CD4-positive, alpha-beta T cell treated with Interleukin-1 beta for 1 hour (primary cell): ENCODE measurements around the gene FAM13A.
"Not testable (repeated sequence)": the region's sequence is repeated elsewhere in the genome, so short reads cannot be mapped to it uniquely, and the experiment has no call there.

Source experiments
- DNase-seq, 2 donors: peaks; one replicate each; pipeline ENCODE4 v3.0.0-alpha.2; 2020 to 2022

FAM13A gene

DNA sequence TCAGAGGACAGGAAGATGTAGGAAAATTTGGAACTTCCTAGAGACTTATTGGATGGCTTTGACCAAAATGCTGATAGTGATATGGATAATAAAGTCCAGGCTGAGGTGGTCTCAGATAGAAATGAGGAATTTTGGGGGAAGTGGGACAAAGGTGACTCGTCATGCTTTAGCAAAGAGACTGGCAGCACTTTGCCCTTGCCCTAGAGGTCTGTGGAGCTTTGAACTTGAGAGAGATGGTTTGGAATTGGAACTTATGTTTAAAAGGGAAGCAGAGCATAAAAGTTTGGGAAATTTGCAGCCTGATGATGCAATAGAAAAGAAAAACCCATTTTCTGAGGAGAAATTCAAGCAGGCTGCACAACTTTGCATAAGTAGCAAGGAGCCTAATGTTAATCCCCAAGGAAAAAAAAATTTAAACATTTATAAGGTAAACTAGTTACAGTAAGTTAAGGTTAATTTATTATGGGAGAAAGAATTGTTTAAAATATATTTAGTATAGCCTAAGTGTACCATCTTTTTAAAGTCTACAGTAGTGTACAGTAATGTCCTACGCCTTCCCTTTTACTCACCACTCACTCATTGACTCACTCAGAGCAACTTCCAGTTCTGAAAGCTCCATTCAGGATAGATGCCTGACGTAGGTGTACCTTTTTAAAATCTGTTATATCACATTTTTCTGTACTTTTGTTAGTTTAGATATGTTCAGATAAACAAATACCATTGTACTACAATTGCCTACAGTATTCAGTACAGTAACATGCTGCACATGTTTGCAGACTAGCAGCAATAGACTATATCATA, 101.2 kb downstream of the FAM13A start:
- DNase-seq, result no peak

DNA sequence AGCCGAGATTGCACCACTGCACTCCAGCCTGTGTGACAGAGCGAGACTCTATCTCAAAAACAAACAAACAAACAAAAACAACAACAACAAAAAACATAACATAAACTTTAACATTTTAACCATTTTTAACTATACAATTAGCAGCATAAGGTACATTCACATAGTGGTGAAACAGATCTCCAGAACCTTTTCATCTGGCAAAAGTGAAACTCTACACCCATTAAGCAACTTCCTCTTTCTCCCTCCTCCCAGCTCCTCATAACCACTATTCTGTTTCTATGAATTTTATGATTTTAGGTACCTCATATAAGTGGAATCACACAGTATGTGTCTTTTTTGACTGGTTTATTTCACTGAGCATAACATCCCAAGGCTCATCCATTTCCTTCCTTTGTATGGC, 103.6 kb downstream of the FAM13A start:
- DNase-seq, result no peak

DNA sequence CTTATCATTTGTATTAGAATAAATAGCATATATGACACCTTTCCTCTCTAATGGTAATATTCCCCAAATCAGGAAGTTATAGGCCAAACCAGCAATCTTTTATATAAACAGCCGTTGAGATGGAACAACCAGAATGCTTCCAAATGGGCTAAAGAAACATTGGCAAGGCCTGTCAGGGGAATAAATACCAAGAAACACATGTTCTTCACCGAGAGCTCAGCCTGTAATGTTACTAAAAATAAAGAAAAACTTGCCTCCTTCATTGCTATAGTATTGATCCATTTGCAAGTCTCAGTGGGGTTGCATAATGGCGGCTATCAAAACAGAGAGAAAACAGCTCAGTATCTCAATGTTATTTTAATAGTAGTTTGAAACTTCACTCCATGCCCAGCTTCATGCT, 104.9 kb downstream of the FAM13A start:
- DNase-seq, result no peak

DNA sequence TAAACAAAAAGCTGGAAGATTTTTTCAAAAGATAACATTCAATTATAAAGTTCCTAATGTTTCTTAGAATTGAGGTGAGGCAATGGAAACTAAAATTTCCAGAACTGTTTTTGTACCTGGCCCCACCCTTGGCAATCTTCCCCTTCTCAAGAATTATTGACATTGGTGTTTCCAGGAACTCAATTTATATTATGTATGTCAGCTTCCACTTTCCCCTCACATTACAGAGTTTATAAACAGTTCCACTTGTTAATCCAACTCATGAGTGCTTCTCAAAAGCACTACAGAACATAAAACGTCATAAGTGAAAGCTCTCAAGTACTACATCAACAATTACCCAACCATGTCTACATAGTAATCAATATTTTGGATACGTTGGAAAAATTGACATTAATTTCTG, 107.4 kb downstream of the FAM13A start:
- no peak for DNase-seq

DNA sequence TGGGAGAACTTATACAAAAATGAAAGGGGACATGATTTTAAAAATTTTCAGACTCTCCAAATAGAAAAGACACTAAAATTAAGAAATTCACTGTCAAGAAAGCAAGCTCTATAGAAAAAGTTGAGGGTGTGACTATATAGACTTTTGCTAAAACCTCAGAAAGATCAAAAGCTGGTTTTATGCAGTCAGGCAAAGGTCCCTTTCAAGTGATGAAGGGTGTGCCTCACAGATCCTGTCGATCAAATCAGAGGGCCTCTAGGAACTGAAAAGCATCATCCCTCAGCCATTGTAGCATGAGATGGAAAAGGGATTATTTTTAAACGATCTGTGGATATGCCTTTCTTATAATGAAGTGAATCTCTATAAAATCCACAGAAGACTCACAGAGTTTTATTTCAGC, 116.5 kb downstream of the FAM13A start:
- peak in 1 of 2 donors; percentile 33 for DNase-seq

DNA sequence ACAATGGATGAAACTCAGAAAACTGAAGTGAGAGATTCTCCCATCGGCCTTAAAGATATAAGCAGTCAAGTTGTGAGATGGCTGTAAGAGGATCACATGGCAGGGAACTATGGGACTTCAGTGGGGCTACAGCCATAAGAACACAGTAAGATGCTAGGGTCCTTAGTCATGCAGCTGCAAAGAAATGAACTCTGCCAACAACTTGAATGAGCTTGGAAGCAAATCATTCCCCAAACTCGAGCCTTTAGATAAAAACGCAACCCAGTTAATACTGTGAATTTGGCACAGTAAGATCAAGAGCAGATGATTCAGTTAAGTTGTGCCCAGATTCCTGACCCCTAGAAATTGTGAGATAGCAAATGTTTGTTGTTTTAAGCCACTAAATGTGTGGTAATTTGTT, 117.3 kb downstream of the FAM13A start:
- no peak for DNase-seq

DNA sequence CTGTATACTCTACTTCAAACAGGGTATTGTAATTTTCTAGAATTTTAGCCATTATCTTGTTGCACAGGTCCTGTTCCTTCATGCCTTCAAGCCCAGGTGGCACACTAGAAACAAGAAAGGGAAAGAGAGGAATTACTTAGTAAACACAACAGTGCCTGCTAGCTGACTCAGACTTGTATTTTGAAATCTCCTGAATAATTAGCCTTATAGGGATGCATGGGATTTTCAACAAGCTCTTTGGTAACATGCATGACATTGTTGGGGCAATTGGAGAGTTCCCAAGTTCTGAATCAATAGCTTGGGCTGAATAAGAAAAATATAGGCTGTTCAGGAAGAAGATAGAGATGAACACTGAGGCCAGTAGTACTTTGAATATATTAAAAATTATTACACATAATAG, 118.8 kb downstream of the FAM13A start:
- DNase-seq, result no peak

DNA sequence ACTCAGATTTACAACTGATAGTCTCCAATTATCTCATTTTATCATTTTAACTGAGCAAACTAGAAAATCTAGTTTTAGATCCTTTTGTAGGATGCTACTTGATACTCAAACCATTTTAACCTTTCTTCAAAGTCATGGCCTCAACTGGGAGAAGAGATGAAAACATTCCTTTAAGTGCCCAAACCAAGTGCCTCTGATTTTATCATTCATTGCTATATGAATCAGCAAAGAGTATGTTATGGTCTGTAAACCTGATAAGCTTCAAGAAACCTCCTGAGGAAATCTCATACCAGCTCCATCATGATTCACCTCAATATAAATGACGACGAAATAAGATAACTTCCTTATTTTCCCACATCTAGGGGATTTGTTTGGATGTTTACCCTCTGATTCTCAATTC, 119.9 kb downstream of the FAM13A start:
- no peak for DNase-seq

DNA sequence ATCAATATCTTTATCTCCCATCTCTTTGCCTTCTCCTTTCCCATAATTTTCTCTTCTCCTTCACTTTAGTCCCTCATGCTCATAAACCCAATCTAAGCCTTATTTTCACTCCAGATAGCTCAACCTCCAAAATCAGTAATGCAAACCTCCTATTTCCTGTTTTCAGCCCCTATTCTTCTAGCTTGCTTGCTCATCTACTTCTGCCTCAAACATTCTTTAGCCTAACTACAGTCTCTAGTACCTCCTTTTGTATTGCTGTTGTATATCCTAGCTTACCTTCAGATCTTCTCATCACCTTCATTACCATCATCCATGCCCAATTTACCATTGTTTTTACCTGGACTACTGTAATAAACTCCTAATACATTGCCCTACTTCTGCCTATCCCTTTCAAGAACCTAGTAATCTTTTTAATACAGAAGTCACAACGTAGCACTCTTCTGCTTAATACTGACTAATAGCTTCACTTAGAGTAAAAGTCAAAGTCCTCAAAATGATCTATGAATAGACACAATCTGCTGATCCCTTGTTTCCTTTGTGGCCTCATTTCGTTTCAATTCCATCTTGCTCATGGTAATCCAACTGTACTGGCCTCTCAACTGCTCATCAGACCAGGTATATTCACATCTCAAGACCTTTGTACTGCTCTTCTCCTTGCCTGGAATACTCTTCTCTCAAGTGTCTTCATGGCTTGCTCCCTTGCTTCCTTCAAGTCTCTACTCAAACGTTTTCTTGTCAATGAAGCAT, 123.4 kb downstream of the FAM13A start:
- no peak for DNase-seq

DNA sequence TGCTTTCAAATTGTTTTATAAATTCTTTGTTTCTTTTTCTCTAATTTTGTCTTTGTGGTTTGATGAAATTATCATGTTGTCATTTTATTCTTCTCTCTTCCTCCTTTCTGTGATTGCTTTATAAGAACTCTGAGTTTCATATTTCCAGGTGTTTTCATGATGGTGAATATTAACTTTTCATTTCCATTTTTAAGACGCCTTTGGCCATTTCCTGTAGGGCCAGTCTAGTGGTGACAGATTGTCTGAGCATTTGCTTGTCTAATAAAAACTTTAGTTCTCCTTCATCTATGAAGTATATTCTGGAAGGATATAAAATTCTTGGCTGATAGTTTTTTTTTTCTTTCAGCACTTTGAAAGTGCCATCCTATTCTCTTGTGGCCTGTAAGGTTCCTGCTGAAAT, 128.1 kb downstream of the FAM13A start:
- no peak for DNase-seq

DNA sequence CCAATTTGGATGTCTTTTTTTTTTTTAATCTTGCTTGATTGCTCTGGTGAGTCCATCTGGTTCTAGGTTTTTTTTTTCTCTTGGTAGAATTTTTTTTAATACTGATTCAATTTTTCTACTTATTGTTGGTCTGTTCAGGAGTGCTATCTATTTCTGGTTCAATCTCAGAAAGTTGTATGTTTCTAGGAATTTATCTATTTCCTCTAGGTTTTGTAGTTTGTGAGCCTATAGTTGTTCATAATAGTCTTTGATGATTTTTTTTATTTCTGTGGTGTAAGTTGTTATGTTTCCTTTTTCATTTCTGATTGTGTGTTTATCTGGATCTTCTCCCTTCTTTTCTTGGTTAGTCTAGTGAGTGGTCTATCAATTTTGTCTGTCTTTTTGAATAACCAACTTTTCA, 129.6 kb downstream of the FAM13A start:
- no peak for DNase-seq

DNA sequence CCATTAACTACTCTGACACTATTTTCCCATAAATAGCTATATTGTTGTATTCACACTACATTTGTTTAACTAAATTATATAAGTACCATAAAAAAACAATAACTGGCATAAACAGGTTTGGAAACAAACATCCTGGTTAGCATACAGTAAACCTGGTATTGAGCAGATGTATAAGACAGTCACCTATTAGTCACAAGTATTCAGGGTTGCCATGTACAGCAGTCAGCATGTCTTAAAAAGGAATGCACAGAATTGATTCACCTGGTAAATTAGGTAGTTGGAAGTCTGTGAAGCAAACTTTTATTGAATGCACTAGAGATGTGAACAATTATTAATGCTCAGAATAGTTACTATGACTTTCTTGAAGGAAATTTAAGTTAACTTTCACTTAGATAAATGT, 137.9 kb downstream of the FAM13A start:
- DNase-seq, result no peak

DNA sequence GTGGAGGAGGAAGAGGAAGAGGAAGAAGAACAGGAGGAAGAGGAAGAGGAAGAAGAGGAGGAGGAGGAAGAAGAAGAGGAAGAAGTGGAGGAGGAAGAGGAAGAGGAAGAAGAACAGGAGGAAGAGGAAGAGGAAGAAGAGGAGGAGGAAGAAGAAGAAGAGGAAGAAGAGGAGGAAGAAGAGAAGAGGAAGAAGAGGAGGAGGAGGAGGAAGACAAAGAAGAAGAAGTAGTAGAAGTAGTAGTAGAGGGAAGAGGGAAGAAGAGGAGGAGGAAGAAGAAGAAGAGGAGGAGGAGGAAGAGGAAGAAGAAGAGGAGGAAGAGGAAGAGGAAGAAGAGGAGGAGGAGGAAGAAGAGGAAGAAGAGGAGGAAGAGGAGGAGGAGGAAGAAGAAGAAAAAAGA, 143.8 kb downstream of the FAM13A start:
- not testable (repeated sequence) for DNase-seq

DNA sequence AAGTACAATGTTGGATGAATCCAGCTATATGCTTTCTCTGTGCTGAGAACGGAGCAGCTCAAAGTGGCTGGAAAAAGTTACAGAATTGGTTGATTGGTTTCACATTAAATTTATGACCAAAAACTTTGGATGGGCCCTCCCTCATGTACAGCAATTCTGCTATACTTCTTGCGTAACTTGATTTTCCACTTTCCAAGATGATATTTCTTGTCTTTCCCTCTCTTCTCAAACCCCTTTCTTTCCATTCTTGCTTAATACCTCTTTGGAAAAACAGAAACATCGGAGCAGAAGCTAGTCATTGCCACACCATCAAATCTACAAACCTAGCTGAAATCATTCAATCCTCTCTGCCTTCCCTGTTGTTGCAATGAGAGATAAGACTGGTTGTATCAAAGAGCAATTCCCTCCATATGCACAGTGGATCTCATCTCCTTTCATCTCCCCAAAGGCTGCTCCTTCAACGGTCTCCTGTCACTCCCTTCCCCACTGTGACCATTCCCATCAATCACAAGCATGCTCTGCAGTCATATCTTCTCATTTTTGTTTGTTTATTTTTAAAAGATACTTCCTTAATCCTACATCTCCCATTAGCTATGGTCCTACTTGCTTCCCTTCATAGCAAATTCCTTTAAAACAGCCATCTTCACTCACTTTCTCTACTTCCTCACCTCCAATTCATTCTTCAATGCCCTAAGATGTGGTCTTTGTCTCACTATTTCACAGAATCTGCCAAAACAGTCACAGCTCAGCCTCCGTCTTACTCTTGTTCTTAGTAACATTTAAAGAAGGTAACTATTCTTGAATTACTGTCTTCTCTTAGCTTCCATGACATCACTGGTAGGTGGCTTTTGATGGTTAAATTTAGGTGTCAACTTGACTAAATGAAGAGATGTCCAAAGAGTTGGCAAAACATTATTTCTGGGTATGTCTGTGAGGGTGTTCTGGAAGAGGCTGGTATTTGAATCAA, 145.5 kb downstream of the FAM13A start:
- no peak for DNase-seq

DNA sequence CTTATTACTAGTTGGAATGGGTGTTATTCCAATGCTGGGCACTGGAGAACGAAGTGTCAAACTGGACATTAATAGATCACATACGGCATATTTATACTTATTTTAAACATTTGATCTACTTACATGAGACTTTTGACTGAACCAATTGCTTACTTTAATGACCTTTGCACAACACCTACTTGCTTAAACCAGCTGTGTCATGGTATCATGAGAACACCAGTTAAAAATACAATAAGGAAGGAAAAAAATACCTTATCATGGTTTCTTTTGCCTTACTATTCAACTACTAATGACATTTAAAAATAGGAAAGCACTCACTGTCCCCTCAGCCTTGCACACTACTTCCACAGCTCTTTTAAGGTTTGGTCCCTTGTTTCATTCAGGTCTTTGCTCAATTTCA, 146.9 kb downstream of the FAM13A start:
- DNase-seq, result no peak

DNA sequence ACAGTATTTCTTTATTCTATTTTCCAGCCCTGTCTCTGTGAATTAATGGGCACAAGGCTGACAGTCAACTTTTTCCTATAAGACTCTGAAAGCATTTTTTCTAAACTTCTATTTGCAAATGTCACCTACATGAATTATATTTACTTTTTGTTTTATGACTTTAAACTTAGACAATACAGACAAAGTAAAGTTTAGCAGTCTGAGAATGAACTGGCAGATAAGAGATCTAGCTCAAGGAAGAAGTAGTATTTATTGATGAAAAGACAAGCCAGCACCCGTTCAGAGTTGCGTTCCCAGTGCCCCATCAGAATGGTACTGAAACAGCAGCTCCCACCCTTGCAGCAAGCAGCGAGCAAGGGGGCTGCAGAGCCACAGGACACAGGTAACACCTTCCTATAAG, 148.5 kb downstream of the FAM13A start:
- no peak for DNase-seq

DNA sequence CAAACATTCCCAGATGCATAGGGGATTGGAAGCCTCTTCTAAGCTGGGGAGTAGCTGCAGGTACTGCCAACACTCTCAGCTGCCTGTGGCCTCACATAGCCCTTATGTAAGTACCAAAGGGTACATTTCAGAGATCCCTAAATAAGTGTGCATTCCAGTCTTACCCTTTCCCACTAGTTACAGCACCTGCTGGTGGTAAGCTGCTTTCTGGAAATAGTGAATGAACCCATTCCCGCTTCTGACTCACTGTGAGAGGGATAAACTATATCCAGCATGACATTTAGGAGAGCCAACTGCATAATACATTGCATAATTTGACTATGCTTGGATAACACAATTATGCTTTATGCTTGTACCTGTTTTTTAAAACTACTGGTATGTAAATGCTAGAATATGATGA, 149.0 kb downstream of the FAM13A start:
- DNase-seq, result no peak

DNA sequence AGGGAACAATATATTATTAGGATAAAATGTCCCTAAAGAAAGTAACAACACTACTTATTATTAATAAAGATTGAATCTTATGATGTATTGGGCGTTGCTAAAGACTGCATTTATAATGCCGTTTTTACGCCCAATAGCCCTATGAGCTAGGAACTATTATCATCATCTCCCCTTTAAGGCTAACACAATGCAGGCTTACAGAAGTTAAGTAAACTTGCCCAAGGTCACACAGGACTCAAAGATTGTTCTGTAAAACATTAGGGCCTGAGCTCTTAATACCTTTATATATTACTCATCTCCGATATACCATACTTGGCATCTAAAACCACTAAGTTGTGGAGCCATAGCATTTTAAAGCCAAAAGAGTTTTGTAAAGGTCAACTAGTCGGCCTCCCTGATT, 149.5 kb downstream of the FAM13A start:
- DNase-seq, result no peak

DNA sequence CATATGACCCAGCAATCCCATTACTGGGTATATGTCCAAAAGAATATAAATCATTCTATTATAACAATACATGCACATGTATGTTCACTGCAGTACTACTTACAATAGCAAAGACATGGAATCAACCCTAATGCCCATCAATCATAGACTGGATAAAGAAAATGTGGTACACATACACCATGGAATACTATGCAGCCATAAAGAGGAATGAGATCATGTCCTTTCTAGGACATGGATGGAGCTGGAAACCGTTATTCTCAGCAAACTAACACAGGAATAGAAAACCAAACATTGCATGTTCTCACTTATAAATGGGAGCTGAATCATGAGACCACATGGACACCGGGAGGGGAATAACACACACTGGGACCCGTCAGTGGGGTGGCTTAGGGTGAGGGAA, 152.7 kb downstream of the FAM13A start:
- not testable (repeated sequence) for DNase-seq

DNA sequence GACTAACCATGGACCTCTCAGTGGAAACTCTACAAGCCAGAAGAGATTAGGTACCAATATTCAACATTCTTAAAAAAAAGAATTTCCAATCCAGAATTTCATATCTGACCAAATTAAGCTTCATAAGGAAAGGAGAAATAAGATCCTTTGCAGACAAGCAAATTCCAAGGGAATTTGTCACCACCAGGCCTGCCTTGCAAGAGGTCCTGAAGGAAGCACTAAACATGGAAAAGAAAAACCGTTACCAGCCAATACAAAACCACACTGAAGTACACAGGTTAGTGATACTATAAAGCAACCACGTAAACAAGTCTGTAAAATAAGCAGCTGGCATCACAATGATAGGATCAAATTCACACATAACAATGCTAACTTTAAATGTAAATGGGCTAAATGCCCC, 156.6 kb downstream of the FAM13A start:
- no peak for DNase-seq

DNA sequence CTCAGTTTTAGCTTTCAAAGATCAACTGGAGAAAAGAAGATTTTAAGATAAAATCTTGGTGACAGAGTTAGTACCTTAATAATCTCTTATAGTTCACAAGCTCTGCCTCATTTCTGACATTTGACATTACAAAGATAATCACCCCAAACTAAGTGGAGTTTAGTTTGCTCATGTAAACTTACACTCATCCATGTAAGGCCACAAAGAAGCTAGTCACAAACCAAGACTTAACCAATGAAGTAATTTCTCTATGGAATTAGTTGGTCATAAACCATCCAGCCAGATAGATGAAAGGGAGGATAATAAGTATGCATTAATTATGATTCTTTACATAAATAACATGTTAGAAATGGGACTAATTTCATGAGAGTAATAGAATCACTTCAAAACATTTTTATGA, 159.2 kb downstream of the FAM13A start:
- no peak for DNase-seq

DNA sequence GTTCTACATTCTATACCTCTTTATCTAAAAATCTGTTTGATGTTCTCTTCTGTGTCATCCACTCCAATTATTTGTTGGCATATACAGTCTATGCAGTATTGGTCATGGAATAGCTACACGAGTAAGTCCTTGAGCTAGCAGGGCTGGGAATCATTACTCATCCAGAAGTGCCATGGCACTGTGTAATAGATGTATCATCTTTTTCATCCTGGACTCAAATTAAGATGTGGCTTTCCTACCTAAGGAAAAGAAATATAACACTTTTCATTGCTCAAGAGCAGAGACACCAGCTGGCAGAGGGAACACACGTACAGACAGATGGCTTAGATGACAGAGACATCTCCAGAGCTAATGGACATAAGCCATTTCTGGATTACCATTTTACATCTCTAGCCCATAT, 159.8 kb downstream of the FAM13A start:
- no peak for DNase-seq

DNA sequence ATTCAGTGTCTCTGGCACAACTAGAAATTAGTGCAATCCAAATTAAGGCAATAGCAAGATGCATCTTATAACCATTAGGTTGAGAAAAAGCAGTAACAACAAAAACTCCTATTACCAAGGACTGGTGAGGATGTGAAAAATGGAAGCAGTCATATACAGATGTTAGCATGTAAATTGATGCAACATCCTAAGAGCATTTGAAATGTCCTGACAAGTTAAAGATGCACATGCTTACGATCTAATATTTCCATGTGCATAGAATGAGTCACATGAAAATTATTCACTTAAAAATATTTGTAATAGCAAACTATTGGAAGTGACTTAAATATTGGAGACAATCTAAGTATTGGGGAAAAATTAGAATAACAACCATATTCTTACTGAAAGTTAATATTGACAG, 163.0 kb downstream of the FAM13A start:
- DNase-seq, result no peak
